Astrocyte of the spinal cord (primary cell): ENCODE results near the gene CLDN3.

Source experiments
- DNase-seq: peaks from one replicate; pipeline ENCODE4 v3.0.0; 2011; ENCODE audit warnings: low read depth, low spot score
- H3K4me3 ChIP-seq: 2 replicates; pipeline ENCODE4 v1.5.1; 2011; ENCODE audit warnings: low read depth, mild to moderate bottlenecking, low read length, moderate library complexity
- in situ Hi-C: cut with HindIII; loops from 2 replicates; pipeline ENCODE4 v1.10.0; 2017; ENCODE audit warnings: low sequenced_read_pairs
- TF ChIP-seq, protein P1 (sequence below): IDR thresholded peaks from 2 replicates; pipeline ENCODE4 v1.5.1; 2012; ENCODE audit warnings: low read depth, mild to moderate bottlenecking, low read length, inconsistent platforms

Gene CLDN3

GRCh38 chr7:73741600-73741999, 28.5 kb downstream of the CLDN3 start:
- no peak overlapping the region for H3K4me3 ChIP-seq
- TF ChIP-seq, protein P1, sequence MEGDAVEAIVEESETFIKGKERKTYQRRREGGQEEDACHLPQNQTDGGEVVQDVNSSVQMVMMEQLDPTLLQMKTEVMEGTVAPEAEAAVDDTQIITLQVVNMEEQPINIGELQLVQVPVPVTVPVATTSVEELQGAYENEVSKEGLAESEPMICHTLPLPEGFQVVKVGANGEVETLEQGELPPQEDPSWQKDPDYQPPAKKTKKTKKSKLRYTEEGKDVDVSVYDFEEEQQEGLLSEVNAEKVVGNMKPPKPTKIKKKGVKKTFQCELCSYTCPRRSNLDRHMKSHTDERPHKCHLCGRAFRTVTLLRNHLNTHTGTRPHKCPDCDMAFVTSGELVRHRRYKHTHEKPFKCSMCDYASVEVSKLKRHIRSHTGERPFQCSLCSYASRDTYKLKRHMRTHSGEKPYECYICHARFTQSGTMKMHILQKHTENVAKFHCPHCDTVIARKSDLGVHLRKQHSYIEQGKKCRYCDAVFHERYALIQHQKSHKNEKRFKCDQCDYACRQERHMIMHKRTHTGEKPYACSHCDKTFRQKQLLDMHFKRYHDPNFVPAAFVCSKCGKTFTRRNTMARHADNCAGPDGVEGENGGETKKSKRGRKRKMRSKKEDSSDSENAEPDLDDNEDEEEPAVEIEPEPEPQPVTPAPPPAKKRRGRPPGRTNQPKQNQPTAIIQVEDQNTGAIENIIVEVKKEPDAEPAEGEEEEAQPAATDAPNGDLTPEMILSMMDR, result no peak
- in situ Hi-C loops, result no loop called here
- DNase-seq, result no peak

DNA sequence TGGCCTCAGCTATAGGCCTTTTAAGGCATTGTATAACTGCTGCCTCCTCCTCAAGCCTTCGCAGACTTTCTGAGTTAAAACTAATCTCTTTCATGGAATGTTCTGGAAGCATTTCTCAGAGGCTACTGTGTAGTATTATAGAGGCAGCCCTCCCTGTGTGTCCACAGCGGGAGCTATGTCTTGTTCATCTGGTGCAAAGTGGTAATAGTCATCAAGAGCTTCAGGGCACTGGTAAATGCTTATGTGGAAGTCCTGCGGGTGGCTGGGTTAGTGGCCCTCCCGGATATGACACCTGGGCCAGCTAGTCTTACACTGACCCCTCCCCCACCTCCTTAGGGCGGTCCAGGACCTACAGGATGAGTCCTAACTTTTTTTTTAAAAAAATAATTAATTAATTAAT, 29.3 kb downstream of the CLDN3 start:
- DNase-seq, result no peak
- H3K4me3 ChIP-seq, result no peak overlapping the region
- in situ Hi-C loops, result no loop called here
- TF ChIP-seq, protein P1, result no peak

DNA sequence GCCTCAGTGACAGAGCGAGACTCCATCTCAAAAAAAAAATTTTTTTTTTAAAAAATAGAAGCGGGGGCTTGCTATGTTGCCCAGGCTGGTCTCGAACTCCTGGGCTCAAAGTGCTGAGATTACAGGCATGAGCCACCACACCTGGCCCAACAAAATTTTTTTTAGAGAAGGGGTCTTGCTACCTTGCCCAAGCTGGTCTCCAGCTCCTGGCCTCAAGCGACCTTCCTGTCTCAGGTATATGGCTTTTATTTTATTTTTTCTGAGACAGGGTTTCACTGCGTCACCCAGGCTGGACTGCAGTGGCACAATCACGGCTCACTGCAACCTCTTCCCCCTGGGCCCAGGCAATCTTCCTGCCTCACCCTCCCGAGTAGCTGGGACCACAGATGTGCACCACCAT, 29.9 kb downstream of the CLDN3 start:
- TF ChIP-seq, protein P1, result no peak
- DNase-seq, result no peak
- in situ Hi-C loops, result no loop called here
- no peak overlapping the region for H3K4me3 ChIP-seq

- peak overlapping the region; percentile 78 for H3K4me3 ChIP-seq
Observed at GRCh38 chr7:73739387-73739767, 30.7 kb downstream of the CLDN3 start.

DNA sequence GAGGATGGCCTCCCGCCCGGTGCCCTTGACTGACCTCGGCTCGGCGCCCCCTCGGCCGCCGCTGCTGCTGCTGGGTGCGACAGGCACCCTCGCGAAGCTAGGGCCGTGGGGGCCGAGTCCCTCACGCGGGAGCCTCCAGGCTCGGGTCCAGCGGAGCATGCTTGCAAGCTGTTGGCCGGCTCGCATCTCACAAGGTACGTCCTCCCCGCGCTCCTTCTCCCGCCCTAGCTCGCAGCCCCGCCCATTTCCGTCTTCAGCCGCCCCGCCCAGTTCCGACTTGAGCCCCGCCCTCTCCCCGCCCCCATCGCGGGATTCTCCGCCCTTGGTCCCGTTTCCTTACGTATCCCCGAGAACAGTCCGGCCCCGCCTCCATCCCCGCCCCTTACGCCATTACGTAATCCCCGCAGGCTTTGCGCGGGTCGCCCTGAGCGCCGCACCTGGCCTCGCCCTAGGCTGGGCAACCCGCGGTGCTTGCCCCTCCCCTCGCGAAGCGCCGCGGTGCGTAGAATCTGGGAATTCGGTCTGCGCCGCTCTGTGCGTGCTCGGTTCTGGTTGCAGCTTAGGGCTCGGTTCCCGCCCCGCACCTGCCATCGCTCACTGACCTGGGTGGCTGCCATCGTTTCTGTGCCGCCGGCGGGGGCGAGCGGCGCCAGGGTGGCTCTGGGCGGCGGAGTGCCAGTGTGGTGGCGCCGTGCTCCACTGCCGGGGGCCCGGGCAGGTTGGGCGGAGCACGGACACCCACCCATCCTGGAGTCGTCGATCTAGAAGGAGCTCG, 31.3 kb downstream of the CLDN3 start, which contains the start of gene ABHD11:
Gene ABHD11 (minus strand): TSS at position 191 of the 775 bp plus-strand sequence. CDS start 32 bp downstream, at position 159.
- H3K4me3 ChIP-seq, result peak within 1 kb of the TSS; percentile 78
- TF ChIP-seq, protein P1, result no peak
- in situ Hi-C loops, result no loop called here
- DNase-seq, result peak; percentile 98

More at GRCh38 chr7:73739387-73739767, 30.7 kb downstream of the CLDN3 start:
- in situ Hi-C loops, result no loop called here
- DNase-seq, result no peak
- TF ChIP-seq, protein P1, result no peak

DNA sequence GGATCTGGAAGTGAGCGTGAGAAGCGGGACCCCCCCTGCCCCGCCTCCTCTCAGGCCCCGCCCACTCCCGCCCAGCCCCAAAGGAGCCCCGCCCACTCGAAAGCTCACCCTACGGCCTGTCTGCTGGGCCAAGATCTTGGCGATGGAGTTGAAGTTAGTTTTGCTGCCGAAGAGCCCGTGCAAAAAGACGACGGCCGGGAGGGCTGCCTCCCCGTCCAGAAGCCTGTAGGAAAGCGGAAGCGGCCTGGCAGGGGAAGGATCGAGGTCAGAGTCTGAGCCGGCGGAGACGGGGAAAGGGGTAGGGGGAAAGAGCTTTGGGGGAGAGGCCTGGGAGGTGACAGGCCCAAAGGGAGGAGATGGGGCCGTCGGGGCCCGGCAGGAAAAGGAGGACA, 31.9 kb downstream of the CLDN3 start:
- in situ Hi-C loops, result no loop called here
- peak; percentile 50 for DNase-seq
- TF ChIP-seq, protein P1, result no peak
- H3K4me3 ChIP-seq, result peak overlapping the region; percentile 78
